ELF-1 (cell line): ENCODE results near the gene IGFBP1.
A peak's percentile ranks its signal among the peaks of the same experiment; 100 is the strongest.

Source experiments
- DNase-seq: peaks from one replicate; pipeline ENCODE4 v3.0.0-alpha.2; 2016; ENCODE audit warnings: low read depth, low spot score

Gene IGFBP1

DNA sequence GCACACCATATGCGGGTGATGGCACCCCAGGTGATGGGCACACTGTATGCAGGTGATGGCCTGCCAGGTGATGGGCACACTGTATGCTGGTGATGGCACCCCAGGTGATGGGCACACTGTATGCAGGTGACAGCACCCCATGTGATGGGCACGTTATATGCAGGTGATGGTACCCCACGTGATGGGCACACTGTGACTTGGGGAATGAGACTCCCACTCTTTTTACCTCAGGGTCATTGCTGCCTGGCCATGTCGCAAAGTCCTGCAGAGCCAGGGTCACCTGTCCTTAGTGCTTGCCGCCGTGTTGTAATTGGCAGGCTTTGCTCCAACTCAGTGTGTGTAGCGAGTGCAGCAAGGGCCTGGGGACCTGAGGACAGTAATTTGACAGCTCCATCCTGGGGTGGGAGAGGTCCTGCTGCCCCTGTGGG lies 7.8 kb upstream of the IGFBP1 start:
- no peak for DNase-seq

DNA sequence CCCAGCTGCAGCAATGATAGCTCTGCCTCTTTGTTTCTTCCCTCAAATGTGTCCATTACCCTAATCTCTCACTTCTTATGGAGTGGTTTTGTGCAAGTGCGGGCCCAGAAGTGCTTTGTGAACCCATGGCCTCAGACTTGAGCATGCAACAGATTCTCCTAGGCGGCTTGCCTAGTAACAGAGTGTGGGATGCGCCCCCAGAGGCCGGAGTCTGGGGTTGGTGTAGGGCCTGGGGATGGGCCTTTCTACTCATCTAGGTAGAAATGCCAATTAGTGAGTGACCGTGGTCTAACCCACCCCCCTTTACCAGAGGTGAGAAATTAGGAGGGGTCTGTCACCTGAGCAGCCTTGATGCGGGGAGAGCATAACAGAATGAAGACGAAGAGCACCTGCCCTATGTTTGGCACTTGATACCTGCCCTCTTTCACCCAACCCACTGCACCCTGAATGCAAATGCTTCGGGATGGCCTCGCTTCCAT lies 7.0 kb upstream of the IGFBP1 start:
- no peak for DNase-seq

DNA sequence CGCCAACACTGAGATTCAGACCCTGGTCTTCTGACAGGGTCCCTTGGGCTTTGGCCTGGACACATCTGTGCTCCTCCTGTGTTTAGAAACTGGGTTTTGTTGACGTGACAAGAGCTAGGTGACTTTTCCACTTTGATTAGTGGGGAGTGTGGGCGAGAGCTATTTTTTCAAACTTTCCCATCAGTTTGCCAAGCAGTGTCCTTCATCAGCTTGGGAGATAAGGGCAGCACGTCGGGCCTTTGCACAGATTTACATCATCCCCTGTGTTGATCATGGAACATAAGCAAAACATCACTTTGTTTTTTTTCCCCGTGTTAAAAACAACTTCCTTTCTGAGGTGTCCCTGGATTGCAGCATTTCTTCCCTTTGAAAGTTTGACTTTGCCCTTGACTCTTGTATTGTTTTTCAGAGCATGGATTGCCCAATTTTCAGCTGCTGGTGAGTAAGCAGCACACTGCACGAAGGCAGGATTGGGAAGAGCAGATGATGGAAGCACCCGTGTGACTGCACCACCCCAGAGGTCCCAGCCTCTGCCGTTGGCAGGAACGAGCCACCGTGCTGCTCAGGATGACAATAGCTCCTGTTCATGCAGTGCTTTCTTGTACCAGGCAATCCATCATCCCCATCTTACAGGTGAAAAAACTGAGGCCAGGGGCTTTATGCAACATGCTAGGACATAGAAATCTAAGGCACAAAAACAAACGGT lies 6.4 kb upstream of the IGFBP1 start:
- no peak for DNase-seq

DNA sequence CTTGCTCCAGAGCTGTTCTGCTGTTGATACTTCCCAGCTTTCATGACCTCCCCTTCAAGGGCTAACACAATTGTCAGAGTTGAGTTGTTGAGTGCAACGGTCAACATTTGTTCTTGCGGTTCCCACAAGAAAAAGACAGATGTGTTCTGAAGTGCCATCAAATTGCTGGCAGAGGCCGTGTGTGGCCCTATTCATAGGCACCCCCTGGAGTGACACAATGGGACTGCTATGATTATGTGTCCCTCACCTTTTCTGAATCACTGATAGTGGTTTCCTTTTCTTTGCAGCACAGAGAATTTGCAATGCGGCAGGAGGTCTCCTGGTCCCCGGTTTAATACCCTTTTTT lies 5.8 kb upstream of the IGFBP1 start:
- DNase-seq = no peak

DNA sequence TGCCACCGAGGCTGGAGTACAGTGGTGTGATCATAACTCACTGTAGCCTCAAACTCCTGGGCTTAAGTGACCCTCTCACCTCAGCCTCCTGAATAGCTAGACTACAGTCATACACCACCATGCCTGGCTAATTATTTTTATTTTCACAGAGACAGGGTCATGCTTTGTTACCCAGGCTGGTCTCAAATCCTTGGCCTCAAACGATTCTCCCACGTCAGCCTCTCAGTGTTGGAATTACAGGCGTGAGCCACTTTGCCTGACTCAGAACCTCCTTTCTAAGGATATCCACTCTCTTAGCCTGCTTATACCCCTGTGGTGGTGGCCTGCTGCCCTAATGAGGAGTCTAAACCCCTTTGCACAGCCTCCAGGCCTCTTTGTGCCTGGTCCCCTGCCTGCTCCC lies 4.2 kb upstream of the IGFBP1 start:
- DNase-seq = no peak

DNA sequence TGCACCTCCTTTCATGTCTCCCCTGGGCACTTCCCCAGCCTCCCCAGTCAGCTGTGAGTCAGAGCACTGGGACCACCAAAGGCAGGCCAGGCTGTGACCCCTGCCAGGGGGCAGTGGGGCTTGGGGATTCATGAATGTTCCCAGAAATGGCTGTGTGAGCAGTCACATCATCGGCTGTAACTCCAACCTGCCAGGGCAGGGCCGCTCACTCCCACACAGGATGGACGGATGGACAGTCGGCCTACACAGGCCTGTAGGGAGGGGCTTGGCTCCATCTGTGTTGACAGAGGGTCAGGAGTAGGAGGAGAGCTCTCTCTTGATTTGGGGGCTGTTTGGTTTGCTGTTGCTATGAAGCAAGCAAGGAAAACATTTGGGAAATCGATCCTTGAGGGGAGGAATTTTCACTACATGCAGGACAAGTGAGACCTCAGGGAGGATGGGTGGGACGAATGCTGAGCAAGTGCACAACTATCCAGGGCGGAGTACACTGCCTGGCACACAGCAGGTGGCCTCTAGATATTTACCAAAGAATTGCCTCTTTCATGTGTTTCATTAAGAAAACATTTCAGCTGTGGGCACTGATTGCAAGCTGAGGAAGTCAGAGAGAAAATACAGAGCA lies 2.9 kb upstream of the IGFBP1 start:
- DNase-seq = no peak

DNA sequence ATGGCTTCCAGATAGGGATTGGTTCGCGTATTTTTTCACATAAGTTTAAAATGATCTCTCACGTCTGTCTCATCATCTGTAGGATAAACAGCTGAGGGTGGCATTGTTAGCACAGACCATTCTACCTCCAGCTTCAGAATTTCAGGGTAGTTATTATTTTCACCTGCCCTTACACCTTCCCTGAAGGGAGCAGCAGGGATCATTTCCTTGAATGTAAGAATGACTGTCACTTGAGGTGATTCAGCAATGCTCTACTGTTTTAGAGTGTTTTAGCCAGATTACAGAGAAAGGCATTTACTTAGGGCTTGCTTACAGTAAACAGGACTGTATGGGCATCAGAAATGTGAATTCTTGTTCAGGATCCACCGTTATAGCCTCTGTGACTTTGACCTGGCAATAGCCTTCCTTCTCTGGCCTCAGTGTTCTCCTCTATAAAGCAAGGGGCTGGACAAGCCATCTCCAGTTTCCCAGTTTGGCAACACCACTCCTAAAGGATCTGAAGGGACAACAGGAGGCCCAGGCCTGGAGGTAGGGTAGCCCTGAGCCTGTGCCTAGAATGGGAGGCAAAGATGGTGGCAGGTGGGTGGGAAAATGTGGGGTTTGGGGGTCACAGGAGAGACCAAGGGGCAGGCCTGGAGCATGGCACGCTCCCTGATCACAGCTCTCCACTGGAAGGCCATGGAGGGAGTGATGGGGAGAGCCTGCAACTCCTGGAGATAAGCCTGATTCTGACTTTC lies 1.2 kb upstream of the IGFBP1 start:
- no peak for DNase-seq

DNA sequence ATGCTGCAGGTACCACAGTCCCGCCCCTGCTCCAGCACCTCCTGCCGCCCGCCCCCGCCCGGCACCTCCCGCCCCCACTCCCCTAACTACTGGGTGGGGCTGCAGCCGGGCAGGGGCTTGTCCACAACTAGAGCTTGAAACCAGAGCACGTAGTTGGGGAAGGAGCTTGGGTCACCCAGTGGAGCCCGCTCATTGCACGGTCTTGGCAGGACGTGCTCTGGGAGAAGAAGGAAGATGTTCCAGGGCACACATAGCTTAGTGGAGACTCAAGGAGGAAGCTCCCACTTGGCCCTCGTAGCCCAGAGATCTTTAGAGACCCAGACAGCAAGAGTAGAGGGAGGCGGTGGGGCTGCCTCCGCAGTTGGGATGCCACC lies 692 bp downstream of the IGFBP1 start:
- peak; percentile 15 for DNase-seq

DNA sequence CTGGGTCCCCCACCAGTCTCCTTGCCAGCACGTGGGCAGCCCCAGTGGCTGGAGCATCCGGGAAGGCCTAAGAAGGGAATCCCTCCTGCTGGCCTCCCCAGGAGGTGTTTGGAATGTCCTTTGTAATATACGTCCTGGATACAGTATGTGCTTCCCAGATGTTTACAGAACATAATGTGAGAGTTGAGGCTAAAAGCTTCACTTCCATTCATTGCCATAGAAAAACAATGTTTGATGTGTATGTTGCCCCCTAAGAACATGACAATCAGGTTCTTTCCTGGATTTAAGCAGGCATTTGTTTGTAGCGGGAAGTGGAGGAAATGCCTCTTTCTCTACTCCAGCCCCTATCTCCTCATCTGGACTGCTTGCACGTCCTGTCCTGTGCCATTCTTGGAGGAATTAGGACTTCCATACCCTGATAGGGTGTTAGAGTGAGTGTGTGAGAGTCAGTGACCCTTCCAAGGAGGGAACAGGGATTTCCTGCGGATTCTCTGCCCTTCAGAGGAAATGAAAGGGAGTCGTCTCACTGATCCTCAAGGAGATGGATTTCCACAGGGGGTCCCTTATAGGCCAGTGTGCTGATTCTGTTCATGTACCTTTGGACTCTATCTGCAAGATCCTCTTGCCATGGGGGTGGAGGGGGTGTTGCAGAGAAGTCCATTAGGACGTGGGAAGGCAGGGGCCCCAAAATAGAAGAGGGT lies 1.2 kb downstream of the IGFBP1 start:
- DNase-seq = no peak

DNA sequence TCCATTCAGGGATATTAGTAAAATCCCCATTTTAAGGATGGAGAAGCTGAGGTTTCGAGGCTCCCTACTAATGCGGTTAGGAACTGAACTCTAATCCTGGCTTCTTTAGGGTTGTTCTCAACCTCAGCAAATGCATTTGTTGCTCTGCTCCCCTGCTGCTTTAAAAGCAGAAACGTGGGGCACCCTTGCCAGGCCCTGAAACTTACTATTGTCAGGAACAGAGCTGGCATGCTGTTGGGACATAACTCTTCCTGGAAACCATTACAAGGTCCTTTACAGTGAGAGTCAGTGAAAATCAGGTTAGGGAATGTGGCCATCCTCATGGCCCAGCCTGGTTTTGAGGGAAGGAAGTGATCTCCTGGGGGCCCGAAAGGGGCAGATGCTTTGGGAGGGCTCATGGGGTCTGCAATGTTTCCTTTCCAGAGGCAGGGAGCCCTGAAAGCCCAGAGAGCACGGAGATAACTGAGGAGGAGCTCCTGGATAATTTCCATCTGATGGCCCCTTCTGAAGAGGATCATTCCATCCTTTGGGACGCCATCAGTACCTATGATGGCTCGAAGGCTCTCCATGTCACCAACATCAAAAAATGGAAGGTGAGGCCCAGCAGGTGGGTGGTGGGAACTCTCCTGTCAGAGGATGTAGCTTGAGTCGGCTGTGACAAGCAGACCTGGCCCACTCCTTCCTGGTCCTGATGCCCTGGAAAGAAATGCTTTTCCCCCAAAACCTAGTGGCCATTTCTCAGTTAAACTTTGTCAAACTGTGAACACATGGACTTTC lies 2.0 kb downstream of the IGFBP1 start:
- no peak for DNase-seq

DNA sequence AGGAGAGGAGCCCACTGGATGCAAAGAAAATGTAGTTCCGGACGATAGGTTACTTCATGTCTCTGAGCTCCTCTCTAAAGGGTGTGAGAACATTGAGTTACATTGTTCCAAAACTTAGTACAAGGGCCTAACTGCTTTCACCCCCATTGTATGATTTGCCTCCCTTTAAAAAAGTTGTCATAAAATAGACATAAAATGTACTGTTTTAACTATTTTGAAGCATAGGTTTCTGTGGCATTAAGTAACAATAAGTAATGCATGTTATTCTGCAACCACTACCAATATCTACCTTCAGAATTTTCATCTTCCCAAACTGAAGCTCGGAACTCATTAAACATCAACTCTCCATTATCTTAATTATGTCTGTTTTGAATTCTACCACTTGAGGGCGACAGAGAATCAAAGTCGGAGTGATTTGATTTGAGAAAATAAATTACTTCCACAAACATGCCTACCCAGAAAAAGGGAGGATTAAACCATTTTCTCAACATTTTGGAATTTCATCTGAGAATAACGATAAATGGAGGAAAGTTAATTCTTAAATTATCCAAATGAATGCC lies 2.7 kb downstream of the IGFBP1 start:
- no peak for DNase-seq

DNA sequence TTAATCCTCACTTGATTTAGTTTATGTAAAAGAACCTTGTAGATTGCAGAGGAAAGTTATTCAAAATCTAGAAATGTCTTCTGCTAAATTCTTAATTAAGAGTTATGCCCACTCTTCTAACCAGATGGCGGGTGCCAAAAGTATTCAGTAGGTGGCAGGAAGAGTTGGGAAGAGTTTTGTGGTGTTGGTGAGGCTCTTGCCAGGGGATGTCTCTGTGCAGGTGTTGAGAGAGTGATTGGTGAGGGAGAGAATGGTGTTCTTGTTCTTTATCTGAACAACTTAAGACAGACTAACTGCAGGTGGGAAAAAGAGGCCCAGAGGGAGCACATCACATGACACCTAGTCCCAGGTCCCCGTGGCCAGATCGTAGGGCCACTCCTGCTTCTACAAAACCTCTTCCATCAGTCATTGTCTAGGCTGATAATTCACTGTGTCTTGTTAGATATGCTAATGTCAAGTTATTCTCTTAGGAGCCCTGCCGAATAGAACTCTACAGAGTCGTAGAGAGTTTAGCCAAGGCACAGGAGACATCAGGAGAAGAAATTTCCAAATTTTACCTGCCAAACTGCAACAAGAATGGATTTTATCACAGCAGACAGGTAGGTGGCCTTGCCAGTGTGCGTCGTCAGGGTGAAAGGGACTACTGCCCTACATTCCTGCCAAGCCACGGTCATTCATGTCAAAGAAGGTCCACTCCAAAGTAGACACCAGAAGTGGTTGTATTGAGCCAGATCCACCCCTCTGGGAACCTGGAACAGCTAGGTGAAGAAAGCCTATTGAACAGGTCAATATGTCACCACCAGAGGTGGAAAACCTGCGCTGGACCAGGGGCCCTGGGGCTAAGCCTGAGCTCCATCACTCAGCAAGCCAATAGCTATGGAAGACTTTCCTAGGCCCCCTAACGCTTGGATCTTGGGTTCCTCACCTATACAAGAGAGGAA lies 3.4 kb downstream of the IGFBP1 start:
- DNase-seq = no peak

DNA sequence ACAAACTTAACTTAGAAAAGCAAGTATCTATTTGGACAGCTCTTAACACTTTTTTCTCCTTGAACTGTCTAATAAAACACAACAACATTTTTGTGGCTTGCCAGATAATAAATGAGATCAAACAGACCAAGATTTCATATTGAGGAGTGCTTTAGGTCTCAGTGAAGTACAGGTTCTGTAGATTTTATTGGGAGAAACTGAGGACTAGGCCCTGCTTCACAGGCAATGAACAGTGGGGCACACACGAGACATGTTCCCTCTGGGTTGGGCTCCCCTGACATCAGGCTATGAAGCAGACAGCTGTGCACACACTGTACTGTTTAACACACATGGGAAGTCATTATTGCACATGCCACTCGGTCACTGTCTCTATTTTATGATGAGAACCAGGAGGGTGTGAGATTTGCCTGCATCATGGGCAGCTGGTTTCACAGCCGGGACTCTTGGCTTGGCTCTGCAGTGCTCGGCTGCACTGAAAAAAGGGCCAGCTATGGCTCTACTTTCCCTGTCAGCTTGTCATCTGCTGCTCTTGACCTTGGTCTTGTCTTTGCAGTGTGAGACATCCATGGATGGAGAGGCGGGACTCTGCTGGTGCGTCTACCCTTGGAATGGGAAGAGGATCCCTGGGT lies 4.2 kb downstream of the IGFBP1 start:
- DNase-seq = no peak

DNA sequence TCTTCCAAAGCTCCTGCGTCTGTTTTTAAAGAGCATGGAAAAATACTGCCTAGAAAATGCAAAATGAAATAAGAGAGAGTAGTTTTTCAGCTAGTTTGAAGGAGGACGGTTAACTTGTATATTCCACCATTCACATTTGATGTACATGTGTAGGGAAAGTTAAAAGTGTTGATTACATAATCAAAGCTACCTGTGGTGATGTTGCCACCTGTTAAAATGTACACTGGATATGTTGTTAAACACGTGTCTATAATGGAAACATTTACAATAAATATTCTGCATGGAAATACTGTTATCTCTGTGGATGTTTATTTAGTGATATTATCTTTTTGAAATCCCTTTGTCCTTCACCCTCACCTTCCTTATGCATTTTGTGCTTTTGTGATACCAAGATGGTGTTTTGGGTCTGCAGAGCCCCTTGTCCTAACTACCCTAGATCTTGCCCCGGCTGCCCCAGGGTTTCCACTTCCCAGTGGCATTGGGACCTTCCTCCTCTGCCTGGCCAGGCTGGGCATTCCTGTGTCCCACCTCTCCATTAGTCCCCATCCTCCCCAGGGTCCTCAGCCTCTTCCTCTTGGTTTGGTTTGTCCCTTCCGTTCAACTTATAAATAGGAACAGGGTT lies 5.2 kb downstream of the IGFBP1 start:
- no peak for DNase-seq

DNA sequence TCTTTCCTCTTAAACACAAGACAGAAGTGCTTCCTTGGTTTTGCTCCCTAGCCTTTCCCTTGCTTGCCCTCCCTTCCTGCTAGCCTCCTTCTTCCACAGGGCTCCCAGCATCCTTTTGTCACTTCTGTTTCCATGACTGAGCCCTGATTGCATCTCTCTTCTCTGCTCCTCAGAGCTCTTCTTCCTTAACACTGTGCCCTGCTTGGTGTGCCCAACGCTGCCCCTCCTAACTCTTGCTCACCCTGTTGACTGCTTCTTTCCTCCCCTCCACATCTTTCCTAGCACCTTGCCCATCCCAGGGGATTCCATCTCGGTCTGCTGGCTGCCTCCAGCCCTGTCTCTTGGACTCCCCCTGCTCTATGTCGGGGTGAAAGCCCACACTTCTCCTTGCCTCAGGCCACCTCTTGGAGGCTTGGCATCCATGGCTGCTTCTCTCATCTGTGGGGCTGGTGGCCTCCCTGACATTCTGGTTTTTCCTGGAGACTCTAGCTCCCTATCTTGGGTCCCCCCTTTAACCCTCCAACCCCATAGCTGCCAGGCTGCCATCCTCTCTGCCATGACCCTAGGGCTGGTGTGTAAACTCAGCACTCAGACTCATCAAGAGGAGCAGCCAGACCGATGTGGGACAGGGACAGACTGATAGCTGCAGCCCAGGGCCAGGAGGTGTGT lies 5.8 kb downstream of the IGFBP1 start:
- DNase-seq = no peak

DNA sequence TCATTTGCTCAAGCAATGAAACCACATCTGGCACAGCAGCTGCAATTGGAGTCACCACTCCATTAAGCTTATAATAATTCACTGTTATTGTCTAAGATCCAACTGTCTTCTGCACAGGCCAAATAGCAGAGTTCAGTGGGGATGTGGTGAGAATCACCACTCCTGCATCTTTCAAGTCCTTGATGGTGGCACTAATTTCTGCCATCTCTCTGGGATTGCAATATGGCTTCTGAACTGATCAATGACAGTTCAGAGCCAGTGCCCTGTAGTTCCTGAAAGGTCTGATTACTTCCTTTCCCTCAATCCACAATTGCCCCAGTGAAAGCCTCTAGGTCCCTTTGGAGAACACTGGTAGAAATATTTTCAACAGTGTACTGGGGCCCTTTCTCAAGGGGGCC lies 6.4 kb downstream of the IGFBP1 start:
- no peak for DNase-seq

DNA sequence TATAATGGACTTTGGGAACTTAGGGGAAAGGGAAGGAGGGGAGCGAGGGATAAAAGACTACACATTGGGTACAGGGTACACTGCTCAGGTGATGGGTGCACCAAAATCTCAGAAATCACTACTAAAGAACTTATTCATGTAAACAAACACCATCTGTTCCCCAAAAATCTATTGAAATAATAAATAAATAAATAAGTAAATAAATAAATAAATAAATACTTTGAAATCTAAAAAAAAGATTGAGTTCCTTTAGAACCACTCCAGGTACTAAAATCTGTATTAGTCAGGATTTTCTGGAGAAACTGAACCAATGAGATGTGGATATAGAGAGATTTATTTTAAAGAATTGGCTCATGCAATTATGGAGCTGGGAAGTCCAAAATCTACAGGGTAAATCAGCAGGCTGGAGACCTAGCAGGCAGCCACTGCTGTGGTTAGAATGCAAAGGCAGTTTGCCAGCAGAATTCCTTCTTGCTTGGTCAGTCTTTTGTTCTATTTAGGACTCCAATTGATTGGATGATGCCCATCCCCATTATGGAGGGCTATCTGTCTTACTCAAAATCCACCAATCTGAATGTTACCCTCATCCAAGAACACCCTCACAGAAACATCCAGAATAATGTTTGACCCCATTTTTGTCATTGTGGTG lies 8.9 kb downstream of the IGFBP1 start:
- no peak for DNase-seq

DNA sequence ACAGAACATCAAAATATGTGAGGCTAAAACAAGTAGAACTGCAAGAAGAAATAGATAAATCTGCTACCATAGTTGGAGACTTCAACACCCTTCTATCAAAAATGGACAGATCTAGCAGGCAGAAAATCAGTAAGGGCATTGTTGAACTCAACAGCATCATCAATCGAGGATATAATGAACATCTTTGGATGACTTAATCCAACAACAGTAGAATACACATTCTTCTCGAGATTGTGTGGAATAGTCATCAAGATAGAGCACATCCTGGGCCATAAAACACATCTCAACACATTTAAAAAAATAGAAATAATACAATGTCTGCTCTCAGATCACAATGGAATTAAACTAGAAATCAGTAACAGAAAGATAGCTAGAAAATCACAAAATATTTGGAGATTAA lies 9.9 kb downstream of the IGFBP1 start:
- no peak for DNase-seq
